SJCRH30 (cell line): ENCODE measurements around the gene ACD. TPM values are rescaled to one million over a fixed set of nuclear protein-coding genes. Genes with fewer than 3 reads are reported as not detected.
"Not testable (repeated sequence)": the region's sequence is repeated elsewhere in the genome, so short reads cannot be mapped to it uniquely, and the experiment has no call there.

Source experiments
- DNase-seq, 2 experiments: peaks; one replicate each; pipeline ENCODE4 v3.0.0-alpha.2; 2015 to 2020
- H3K27ac ChIP-seq: fragments of 250-450 bp; sonication (Bioruptor Pico); 2 replicates; pipeline ENCODE4 v1.5.1; 2020; ENCODE audit warnings: mild to moderate bottlenecking, moderate library complexity
- H3K27me3 ChIP-seq: fragments of 250-450 bp; sonication (Bioruptor Pico); 2 replicates; pipeline ENCODE4 v1.5.1; 2020; ENCODE audit warnings: mild to moderate bottlenecking, moderate library complexity
- H3K36me3 ChIP-seq: fragments of 250-450 bp; sonication (Bioruptor Pico); 2 replicates; pipeline ENCODE4 v1.5.1; 2020; ENCODE audit warnings: mild to moderate bottlenecking, moderate library complexity
- H3K4me1 ChIP-seq: fragments of 250-450 bp; sonication (Bioruptor Pico); 2 replicates; pipeline ENCODE4 v1.5.1; 2020; ENCODE audit warnings: mild to moderate bottlenecking, moderate library complexity
- H3K4me3 ChIP-seq: fragments of 250-450 bp; sonication (Bioruptor Pico); 2 replicates; pipeline ENCODE4 v1.5.1; 2020; ENCODE audit warnings: mild to moderate bottlenecking, moderate library complexity
- H3K9me3 ChIP-seq: fragments of 250-450 bp; sonication (Bioruptor Pico); replicated peaks from 2 replicates; pipeline ENCODE4 v1.5.1; 2020; ENCODE audit warnings: mild to moderate bottlenecking, moderate library complexity
- total RNA-seq: library from RNA; depleted of rRNA; stranded (reverse); fragments of >200 nt; shearing (Covaris generic); gene quantifications from 2 replicates; pipeline ENCODE4 v1.2.3, GENCODE V29; 2014; rRNA removed

The ACD gene
- 13.7 and 15.5 TPM in 2 replicates for total RNA-seq

- no peaks in the 10 kb centered on the region for H3K36me3 ChIP-seq
- DNase-seq = peak; percentile 79 to 88
- H3K4me1 ChIP-seq = no peaks in the 10 kb centered on the region
- H3K9me3 ChIP-seq = no peaks in the 10 kb centered on the region
- H3K27me3 ChIP-seq = no peaks in the 10 kb centered on the region
- peak within 1 kb of the TSS; percentile 9; the same call in 1 of the 2 replicates for H3K27ac ChIP-seq
- H3K4me3 ChIP-seq = peak within 1 kb of the TSS; percentile 71
Measured at GRCh38 chr16:67659675-67660563, at the start of gene ACD. TSS of gene ACD (minus strand) at chr16:67660260. CDS start at chr16:67660220, 40 bp downstream.

- Histone ChIP-seq H3K27me3 (no peaks in the 10 kb centered on the region), H3K36me3 (no peaks in the 10 kb centered on the region), H3K9me3 (no peaks in the 10 kb centered on the region), H3K27ac (no peak overlapping the region), H3K4me1 (no peaks in the 10 kb centered on the region), H3K4me3 (no peak overlapping the region)
- DNase-seq = no peak
Measured at GRCh38 chr16:67709050-67709449, 49.0 kb upstream of the ACD start.

- no peaks in the 10 kb centered on the region for H3K9me3 ChIP-seq
- no peak overlapping the region for H3K4me3 ChIP-seq
- no peaks in the 10 kb centered on the region for H3K36me3 ChIP-seq
- no peak for DNase-seq
- no peak overlapping the region for H3K27ac ChIP-seq
- H3K4me1 ChIP-seq = no peaks in the 10 kb centered on the region
- no peaks in the 10 kb centered on the region for H3K27me3 ChIP-seq
Measured at GRCh38 chr16:67708368-67708771, 48.3 kb upstream of the ACD start.

- H3K4me3 ChIP-seq = no peak overlapping the region
- H3K4me1 ChIP-seq = no peaks in the 10 kb centered on the region
- H3K27ac ChIP-seq = no peak overlapping the region
- DNase-seq = no peak
- no peaks in the 10 kb centered on the region for H3K9me3 ChIP-seq
- no peaks in the 10 kb centered on the region for H3K36me3 ChIP-seq
- H3K27me3 ChIP-seq = no peaks in the 10 kb centered on the region
Measured at GRCh38 chr16:67707790-67708189, 47.7 kb upstream of the ACD start.

- Histone ChIP-seq H3K9me3 (no peaks in the 10 kb centered on the region), H3K27me3 (no peaks in the 10 kb centered on the region), H3K36me3 (no peaks in the 10 kb centered on the region), H3K27ac (no peak overlapping the region), H3K4me1 (no peaks in the 10 kb centered on the region), H3K4me3 (no peak overlapping the region)
- DNase-seq = no peak
Measured at GRCh38 chr16:67707210-67707609, 47.1 kb upstream of the ACD start.

GRCh38 chr16:67704110-67704509, 44.0 kb upstream of the ACD start:
- H3K27me3 ChIP-seq = no peaks in the 10 kb centered on the region
- no peaks in the 10 kb centered on the region for H3K9me3 ChIP-seq
- H3K4me1 ChIP-seq = no peaks in the 10 kb centered on the region
- no peaks in the 10 kb centered on the region for H3K36me3 ChIP-seq
- H3K27ac ChIP-seq = no peak overlapping the region
- no peak for DNase-seq
- no peak overlapping the region for H3K4me3 ChIP-seq

- H3K36me3 ChIP-seq = no peaks in the 10 kb centered on the region
- H3K27ac ChIP-seq = no peak overlapping the region
- no peak overlapping the region for H3K4me3 ChIP-seq
- H3K4me1 ChIP-seq = no peaks in the 10 kb centered on the region
- DNase-seq = no peak
- no peaks in the 10 kb centered on the region for H3K27me3 ChIP-seq
- H3K9me3 ChIP-seq = no peaks in the 10 kb centered on the region
Measured at GRCh38 chr16:67703626-67704025, 43.6 kb upstream of the ACD start.

- DNase-seq = no peak
- Histone ChIP-seq H3K4me1 (no peaks in the 10 kb centered on the region), H3K27me3 (no peaks in the 10 kb centered on the region)
Measured at GRCh38 chr16:67702130-67702529, 42.1 kb upstream of the ACD start.

GRCh38 chr16:67701420-67701819, 41.4 kb upstream of the ACD start:
- no peaks in the 10 kb centered on the region for H3K4me1 ChIP-seq
- no peak overlapping the region for H3K4me3 ChIP-seq
- H3K36me3 ChIP-seq = no peaks in the 10 kb centered on the region
- H3K27ac ChIP-seq = no peak overlapping the region
- no peak for DNase-seq
- no peaks in the 10 kb centered on the region for H3K27me3 ChIP-seq
- no peaks in the 10 kb centered on the region for H3K9me3 ChIP-seq

More at GRCh38 chr16:67702130-67702529, 42.1 kb upstream of the ACD start:
- Histone ChIP-seq H3K27ac (no peak overlapping the region), H3K36me3 (no peaks in the 10 kb centered on the region), H3K4me3 (no peak overlapping the region), H3K9me3 (no peaks in the 10 kb centered on the region)

- H3K4me3 ChIP-seq = no peak overlapping the region
- no peaks in the 10 kb centered on the region for H3K36me3 ChIP-seq
- DNase-seq = no peak
- H3K27me3 ChIP-seq = no peaks in the 10 kb centered on the region
- H3K4me1 ChIP-seq = no peaks in the 10 kb centered on the region
- no peaks in the 10 kb centered on the region for H3K9me3 ChIP-seq
- no peak overlapping the region for H3K27ac ChIP-seq
Measured at GRCh38 chr16:67699265-67699664, 39.2 kb upstream of the ACD start.

- H3K4me3 ChIP-seq = no peak overlapping the region
- DNase-seq = no peak
- H3K27ac ChIP-seq = no peak overlapping the region
- no peaks in the 10 kb centered on the region for H3K9me3 ChIP-seq
- no peaks in the 10 kb centered on the region for H3K27me3 ChIP-seq
- no peaks in the 10 kb centered on the region for H3K36me3 ChIP-seq
- H3K4me1 ChIP-seq = no peaks in the 10 kb centered on the region
Measured at GRCh38 chr16:67697422-67698185, 37.5 kb upstream of the ACD start.

GRCh38 chr16:67694611-67695010, 34.6 kb upstream of the ACD start:
- Histone ChIP-seq H3K27ac (no peak overlapping the region), H3K4me3 (no peak overlapping the region), H3K9me3 (no peaks in the 10 kb centered on the region), H3K36me3 (no peaks in the 10 kb centered on the region), H3K4me1 (no peaks in the 10 kb centered on the region), H3K27me3 (no peaks in the 10 kb centered on the region)
- no peak for DNase-seq

- not testable (repeated sequence) for H3K27ac ChIP-seq, DNase-seq, H3K4me3 ChIP-seq, H3K27me3 ChIP-seq, H3K9me3 ChIP-seq, H3K36me3 ChIP-seq, H3K4me1 ChIP-seq
Measured at GRCh38 chr16:67693517-67694285, 33.6 kb upstream of the ACD start.

- Histone ChIP-seq H3K9me3 (no peaks in the 10 kb centered on the region), H3K4me3 (no peak overlapping the region), H3K36me3 (no peaks in the 10 kb centered on the region), H3K4me1 (no peaks in the 10 kb centered on the region), H3K27ac (no peak overlapping the region), H3K27me3 (no peaks in the 10 kb centered on the region)
- no peak for DNase-seq
Measured at GRCh38 chr16:67685388-67686112, 25.5 kb upstream of the ACD start.
